Neuron (in vitro differentiated cells): Measurements from ENCODE around the gene ABCG8.

Experiments used
- H2AFZ ChIP-seq: one replicate; pipeline ENCODE4 v1.6.1; 2013; ENCODE audit warnings: low read depth, mild to moderate bottlenecking, inconsistent platforms, low read length, moderate library complexity
- H3K27me3 ChIP-seq: one replicate; pipeline ENCODE4 v1.6.1; 2013; ENCODE audit warnings: low read length; ENCODE audit not compliant: insufficient read depth
- H3K36me3 ChIP-seq: one replicate; pipeline ENCODE4 v1.6.1; 2013; ENCODE audit warnings: low read length; ENCODE audit not compliant: insufficient read depth
- H3K4me1 ChIP-seq: one replicate; pipeline ENCODE4 v1.6.1; 2013; ENCODE audit warnings: low read length; ENCODE audit not compliant: insufficient read depth
- H3K4me3 ChIP-seq: 2 replicates; pipeline ENCODE4 v1.5.1; 2013; ENCODE audit warnings: mild to moderate bottlenecking, low read length, moderate library complexity
- H3K9me3 ChIP-seq: one replicate; pipeline ENCODE4 v1.6.1; 2013; ENCODE audit warnings: low read length

The ABCG8 gene

DNA sequence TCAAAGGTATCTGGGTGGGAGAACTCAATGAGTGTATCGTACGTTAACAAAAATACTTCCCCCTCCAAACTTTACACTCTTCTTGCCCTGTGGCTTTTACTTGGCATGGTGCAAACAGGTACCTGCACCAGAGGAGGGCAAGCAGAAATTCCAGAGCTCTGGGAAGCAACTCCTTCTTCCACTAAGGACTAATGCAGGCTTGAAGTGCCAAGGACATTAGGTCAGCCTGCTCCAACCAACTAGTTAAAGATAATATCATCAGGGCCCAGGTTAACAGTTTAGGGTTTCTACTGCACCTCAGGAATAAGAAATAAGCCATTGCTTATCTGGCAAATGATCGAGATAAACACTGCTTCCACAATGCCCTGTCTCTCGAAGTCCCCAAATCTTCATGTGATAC, 86.7 kb downstream of the ABCG8 start:
- Histone ChIP-seq H3K36me3 (peaks cover 69% of the 10 kb centered on the region), H3K9me3 (no peaks in the 10 kb centered on the region), H2AFZ (no peak overlapping the region), H3K4me3 (no peak overlapping the region), H3K4me1 (no peaks in the 10 kb centered on the region), H3K27me3 (no peaks in the 10 kb centered on the region)

DNA sequence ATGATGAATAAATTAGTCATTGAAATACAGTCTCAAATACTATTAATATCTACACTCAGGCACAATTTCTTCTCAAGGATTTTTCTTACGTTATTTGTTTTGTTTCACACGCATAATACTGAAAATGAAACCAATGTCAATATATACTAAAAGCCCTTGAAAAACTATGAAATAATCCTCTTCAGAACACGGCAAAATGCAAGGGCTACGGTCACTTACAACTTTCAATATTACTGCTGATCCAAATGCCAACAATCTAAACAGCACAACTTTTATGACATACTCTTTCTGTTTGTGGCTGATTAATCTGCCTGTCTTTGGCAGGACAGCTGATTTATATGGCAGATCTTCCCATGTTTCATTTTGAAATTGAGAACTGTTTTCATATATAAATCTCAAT, 88.7 kb downstream of the ABCG8 start:
- no peak overlapping the region for H3K4me3 ChIP-seq
- H3K4me1 ChIP-seq: no peaks in the 10 kb centered on the region
- H2AFZ ChIP-seq: no peak overlapping the region
- H3K9me3 ChIP-seq: no peaks in the 10 kb centered on the region
- H3K27me3 ChIP-seq: no peaks in the 10 kb centered on the region
- H3K36me3 ChIP-seq: peaks cover 66% of the 10 kb centered on the region

DNA sequence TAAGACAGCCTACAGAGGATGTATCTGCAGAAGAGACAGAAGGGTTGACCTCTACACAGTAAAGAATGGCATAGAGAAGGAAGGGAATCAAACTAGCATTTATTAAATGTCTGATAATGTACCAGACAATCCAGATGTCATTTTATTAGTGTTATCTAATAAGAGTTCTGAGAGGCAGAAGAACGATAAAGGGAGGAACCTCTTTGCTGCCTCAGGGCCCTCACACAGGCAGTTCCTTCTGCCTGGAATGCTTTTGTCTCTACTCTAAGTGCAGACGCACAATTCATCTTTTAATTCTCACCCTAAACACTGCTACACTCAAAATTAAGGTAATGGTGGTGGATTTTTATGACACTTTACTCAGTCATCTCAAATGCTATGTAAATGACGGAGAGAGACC, 92.5 kb downstream of the ABCG8 start:
- Histone ChIP-seq H3K4me1 (no peaks in the 10 kb centered on the region), H3K36me3 (peaks cover 53% of the 10 kb centered on the region)

More for the DNA sequence above, 92.5 kb downstream of the ABCG8 start:
- H3K27me3 ChIP-seq: no peaks in the 10 kb centered on the region
- H3K4me3 ChIP-seq: no peak overlapping the region
- H3K9me3 ChIP-seq: no peaks in the 10 kb centered on the region
- no peak overlapping the region for H2AFZ ChIP-seq
